K562 (cell line): ENCODE measurements around the gene TPD52L2. TPM values are rescaled to one million over a fixed set of nuclear protein-coding genes. Genes with fewer than 3 reads are reported as not detected.

Source experiments
- ATF6 ChIP-seq: sonication (generic); formaldehyde crosslinking; IDR thresholded peaks from 2 replicates; pipeline ENCODE4 v1.4.0; 2020; ENCODE audit warnings: mild to moderate bottlenecking, missing genetic modification reagents
- CUX1 ChIP-seq: fragments of 200-800 bp; sonication (Bioruptor generic); IDR thresholded peaks from 2 replicates; pipeline ENCODE4 v1.6.1; 2016; ENCODE audit warnings: missing genetic modification characterization, missing compliant biosample characterization
- REST ChIP-seq, 2 experiments: fragments of 450-650 bp; formaldehyde crosslinking in 1 of 2; IDR thresholded peaks; 2 replicates each; pipeline versions ENCODE4 v1.4.0 to v1.6.1; 2014 to 2020; ENCODE audit warnings: mild to moderate bottlenecking in 2 of 2, borderline replicate concordance in 1 of 2, low read depth in 1 of 2
- SIN3A ChIP-seq, 2 experiments: fragments of 150-350 bp in 1 of 2; IDR thresholded peaks; 2 replicates each; pipeline ENCODE4 v1.6.1; 2011 to 2016; ENCODE audit warnings: borderline replicate concordance in 2 of 2, low read depth in 2 of 2, low read length in 2 of 2, mild to moderate bottlenecking in 2 of 2, moderate library complexity in 2 of 2; ENCODE audit not compliant: control insufficient read depth in 1 of 2
- polyA plus RNA-seq, 8 experiments: library from polyadenylated mRNA; depleted of rRNA in 4 of 8; stranded (reverse) in 5 of 8; unstranded in 3 of 8; fragments of >200 nt; fragmentation: Nextera tagmentation in 2 of 8; fragmentation: Illumina TruSeq in 1 of 8; extraction: Ambion mirVana in 2 of 8; extraction: Trizol in 1 of 8; gene quantifications; 2 replicates each; pipeline versions ENCODE4 v1.2.1 to v1.2.3, GENCODE V29; 2011 to 2014; ENCODE audit warnings: inconsistent platforms in 1 of 8, missing spikeins in 1 of 8
- total RNA-seq, 7 experiments: library from RNA; depleted of rRNA in 6 of 7; stranded (reverse); fragments of >200 nt in 6 of 7; fragmentation: Illumina TruSeq in 2 of 7; extraction: Trizol in 2 of 7; gene quantifications; 2 replicates each; pipeline versions ENCODE4 v1.2.1 to v1.2.3, GENCODE V29; 2011 to 2021; ENCODE audit warnings: low replicate concordance in 1 of 7

The TPD52L2 gene
- total and polyA plus RNA-seq, 9 of the 15 experiments (the other 6 are each of a cell fraction or from before 2014, with no cell fraction given), result 1.9 to 117 (median 74.6) TPM

- TF ChIP-seq REST (IDR thresholded peaks at IDR 0.05; ENCODE audit: borderline replicate concordance) (no peak), REST (CRISPR knock-in tag; IDR thresholded peaks at IDR 0.05; ENCODE audit: low read depth) (no peak), CUX1 (CRISPR knock-in tag) (no peak), SIN3A (IDR thresholded peaks at IDR 0.05; ENCODE audit: borderline replicate concordance in 2 of 2, control insufficient read depth in 1 of 2, low read depth in 2 of 2, low read length in 2 of 2) (0 out of 4 replicates have a peak, but pooled peaks of 1 of the 2 experiments have one; percentile 33), ATF6 (CRISPR knock-in tag) (no peak)
These were observed 74.2 kb downstream of the TPD52L2 start (continued) for GRCh38 chr20:63939061-63939935.
